Stimulated activated CD4-positive, alpha-beta T cell treated with anti-CD3 and anti-CD28 coated beads, Interleukin-1b, Interleukin-23, amount 100 ng/mL, for 24 hours (primary cell): Measurements from ENCODE around the gene CFAP99.

Experiments used
- DNase-seq, 4 experiments: peaks; one replicate each; pipeline ENCODE4 v3.0.0-alpha.2; 2020; ENCODE audit warnings: low read depth in 4 of 4, low spot score in 1 of 4

Gene CFAP99

DNA sequence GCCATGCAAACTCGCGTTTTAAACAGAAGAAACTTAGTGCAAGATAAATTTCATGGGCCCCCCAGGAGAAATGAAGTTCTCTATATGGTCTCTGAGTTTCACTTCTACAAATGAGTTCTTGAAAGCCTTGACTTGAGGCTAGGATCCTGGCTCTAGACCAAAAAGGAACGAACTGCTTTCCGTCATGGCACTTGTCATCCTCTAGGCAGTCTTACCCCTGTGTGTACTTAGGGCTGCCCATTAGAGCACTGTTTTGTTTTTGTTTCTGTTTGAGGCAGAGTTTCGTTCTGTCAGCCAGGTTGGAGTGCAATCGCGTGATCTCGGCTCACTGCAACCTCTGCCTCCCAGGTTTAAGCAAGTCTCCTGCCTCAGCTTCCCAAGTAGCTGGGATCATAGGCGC, 79.2 kb downstream of the CFAP99 start:
- DNase-seq = no peak

DNA sequence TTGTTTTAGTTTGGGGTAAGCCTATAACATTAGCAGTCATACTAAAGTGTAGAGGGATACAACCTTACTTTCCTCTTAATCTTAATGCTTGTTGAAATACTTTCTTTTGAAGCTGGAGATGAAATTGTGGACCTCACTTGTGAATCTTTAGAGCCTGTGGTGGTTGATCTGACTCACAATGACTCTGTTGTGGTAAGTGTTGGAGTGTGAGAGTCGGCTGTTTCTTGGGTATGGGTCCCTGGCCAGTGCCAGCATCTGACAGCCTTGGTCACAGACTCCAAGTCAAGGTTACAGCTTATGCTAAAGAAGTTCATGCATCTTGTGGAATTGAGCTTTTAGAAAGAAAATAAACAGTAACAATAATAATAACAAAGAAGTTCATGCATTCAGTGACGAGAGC, 81.8 kb downstream of the CFAP99 start:
- no peak for DNase-seq

GRCh38 chr4:2501034-2501594, 82.4 kb downstream of the CFAP99 start:
- DNase-seq = no peak

DNA sequence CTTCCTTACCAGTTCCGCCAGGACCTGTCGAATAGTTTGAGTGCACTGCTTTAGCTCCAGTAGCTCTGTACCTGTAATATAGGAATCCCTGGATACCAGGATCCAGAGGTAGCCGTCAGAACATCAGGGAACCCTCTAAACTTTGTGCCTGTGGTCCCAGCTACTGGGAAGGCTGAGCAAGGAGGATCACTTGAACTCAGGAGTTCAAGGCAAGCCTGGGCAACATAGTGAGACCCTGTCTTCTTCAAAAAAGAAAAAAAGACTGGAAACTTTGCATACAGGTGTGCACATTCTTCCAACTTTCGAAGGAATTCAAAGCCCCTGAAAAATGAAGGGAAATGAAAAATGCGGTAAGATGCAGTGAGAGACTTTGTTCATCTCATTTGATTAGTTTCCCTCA, 85.1 kb downstream of the CFAP99 start:
- DNase-seq = no peak

GRCh38 chr4:2507259-2507658, 88.5 kb downstream of the CFAP99 start:
- DNase-seq = no peak

- no peak for DNase-seq
These were observed 89.1 kb downstream of the CFAP99 start for GRCh38 chr4:2507855-2508254.

DNA sequence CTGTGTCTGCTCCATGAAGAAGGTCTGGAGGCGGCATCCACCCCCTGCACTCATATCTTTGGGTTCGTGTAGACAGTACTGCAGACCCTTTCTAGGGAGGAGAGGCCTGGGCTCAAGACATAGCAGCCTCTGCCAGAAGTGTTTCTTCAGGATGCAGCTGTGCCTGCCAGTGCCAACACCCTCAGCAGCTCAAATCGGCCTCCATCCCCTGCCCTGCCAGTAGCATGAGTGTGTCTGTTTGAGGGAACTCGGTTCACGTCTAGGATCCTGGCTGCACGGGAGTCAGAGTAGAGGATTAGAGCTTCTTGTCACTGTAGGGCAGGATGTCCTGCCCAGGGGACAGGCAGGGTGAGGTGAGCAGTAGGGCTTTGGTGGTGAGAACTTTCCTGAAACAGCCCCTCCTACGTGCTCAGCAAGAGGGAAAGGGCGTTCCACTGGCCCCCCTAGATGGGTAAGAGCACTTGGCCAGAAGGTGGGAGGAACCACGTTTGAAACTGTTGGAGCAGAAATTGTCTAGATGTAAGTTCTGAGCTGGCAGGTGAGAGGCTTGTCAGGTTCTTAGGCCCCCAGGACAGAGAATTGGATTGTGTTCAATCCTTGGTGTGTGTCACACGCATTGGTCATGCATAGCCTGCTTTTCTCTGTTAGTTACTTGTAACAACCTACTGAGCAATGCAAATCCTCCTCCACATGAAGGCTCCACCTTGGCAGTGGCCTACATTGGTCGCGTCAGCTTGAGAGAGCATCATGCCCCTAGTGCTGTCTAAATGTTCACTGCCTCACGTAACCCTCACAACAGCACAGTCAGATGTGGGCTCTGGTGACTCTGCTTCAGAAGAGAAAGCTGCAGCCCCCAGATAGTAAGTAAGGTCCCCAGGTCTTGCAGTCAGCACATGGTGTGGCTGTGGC, 91.8 kb downstream of the CFAP99 start:
- no peak for DNase-seq

- no peak for DNase-seq
These were observed 92.9 kb downstream of the CFAP99 start for GRCh38 chr4:2511645-2512131.
